Cardiac septum (tissue), 1 donor: ENCODE results near the gene OR2W3. TPM values are rescaled to one million over a fixed set of nuclear protein-coding genes. Genes with fewer than 3 reads are reported as not detected.

Experiments used
- DNase-seq: peaks from one replicate; pipeline ENCODE4 v3.0.0-alpha.2; 2020; ENCODE audit warnings: low spot score
- intact Hi-C: fragments of 100-400 bp; cut with DNase I; formaldehyde crosslinking; loops from one replicate; pipeline ENCODE4 v1.14.0; 2022
- long read RNA-seq: library from polyadenylated mRNA; unstranded; transcript quantifications from one replicate; pipeline ENCODE4 v2.0.0, GENCODE V29; 2021
- total RNA-seq: library from RNA; stranded (reverse); fragmentation: NEBNext Ultra II Directional; extraction: Animal tissue kit (Norgen Biotek cat#: 25700); gene quantifications from one replicate; pipeline ENCODE4 v1.2.1, GENCODE V29; 2021
- donor health status: DM: no; HTN: no; CAD: no.

OR2W3 gene
- not detected for total RNA-seq
- long read RNA-seq, result 0 reads

- no peak for DNase-seq
- intact Hi-C loops, result no loop called here
Measured at GRCh38 chr1:247895163-247895637, at the start of gene OR2W3. Gene OR2W3 (plus strand): TSS chr1:247895587. CDS start chr1:247895587, 0 bp downstream.

DNA sequence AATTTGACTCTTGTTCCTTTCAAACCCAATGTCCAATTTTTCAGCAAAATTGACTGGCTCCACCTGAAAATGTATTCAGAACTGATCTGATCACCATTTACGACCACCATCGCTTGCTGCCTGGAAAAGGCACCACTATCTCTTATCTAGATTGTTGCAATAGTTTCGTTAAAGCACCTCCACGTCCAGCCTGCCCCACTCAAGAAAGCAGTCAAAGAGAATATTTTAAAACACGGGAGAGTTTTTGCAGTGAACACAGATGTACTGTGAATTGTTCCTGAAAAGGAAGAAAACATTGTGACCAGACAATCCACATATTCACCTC is 49.7 kb upstream of the OR2W3 start:
- intact Hi-C loops, result no loop called here
- no peak for DNase-seq

DNA sequence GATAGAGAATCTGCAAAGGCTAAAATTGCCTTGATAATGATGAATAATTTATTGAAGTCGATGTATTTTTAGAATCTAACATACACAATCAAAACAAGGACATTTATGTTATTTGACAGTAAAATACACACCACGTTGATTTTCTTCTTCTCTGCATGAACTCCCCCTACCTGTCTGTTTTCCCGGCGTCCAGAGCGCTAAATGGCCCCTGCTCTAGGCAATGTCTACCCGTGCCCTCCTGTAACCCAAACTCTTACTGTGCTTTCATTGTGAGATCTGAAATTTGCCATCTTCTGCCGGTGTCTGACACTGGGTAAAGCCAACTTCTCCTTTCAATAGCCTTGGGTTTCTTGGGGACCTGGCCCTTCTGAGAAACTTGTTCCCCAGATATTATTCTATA is 47.0 kb upstream of the OR2W3 start:
- no peak for DNase-seq
- intact Hi-C loops, result no loop called here

DNA sequence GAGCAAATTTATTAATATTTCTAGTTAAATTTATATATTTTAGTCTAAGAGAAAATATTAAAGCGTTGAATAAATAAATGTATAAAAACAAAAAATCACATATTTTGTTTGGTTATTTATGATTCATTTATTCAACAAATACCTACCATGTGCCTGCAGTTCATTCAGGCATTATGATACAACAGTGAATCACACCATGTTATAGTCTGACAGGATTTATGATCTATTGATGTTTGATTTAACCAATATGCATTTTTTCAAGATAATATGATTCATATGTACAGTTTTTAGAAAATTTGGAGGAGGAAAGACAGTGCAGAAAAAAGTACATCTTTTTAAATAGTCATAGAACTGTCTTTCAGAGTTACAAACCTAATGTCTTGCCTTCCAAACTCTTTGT is 45.8 kb upstream of the OR2W3 start:
- intact Hi-C loops, result no loop called here
- DNase-seq, result no peak

DNA sequence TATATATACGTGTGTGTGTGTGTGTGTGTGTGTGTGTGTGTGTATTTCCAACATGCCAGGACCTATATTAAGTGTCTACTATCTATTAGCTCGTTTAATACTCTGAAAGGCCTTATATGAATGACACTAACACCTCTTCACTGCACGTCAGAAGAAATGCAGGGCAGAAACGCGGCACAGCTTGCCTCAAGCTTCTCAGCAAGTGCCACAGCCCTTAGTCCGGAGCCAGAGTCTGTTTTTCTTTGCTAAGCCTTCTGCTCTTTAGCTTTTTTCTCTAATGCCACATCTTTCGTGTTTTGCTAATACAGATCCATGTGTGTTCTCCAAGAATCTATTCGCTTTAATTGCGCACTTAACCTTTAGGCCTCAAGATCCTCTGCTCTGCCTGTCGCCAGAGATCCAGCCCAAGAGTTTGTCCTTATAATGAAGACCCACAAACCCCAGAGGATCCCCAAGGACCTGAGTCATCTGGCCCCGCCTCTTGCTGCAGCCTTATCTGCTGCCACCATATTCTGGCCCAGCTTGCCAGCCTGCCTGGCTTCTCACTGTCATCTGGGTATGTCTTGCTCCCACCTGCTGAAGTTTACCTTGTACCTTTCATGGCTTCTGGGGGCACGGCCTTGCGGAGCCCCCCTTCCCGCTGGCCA is 40.4 kb upstream of the OR2W3 start:
- DNase-seq, result no peak
- intact Hi-C loops, result no loop called here

- intact Hi-C loops, result no loop called here
- DNase-seq, result no peak
Measured at GRCh38 chr1:247855911-247856310, 39.5 kb upstream of the OR2W3 start.

DNA sequence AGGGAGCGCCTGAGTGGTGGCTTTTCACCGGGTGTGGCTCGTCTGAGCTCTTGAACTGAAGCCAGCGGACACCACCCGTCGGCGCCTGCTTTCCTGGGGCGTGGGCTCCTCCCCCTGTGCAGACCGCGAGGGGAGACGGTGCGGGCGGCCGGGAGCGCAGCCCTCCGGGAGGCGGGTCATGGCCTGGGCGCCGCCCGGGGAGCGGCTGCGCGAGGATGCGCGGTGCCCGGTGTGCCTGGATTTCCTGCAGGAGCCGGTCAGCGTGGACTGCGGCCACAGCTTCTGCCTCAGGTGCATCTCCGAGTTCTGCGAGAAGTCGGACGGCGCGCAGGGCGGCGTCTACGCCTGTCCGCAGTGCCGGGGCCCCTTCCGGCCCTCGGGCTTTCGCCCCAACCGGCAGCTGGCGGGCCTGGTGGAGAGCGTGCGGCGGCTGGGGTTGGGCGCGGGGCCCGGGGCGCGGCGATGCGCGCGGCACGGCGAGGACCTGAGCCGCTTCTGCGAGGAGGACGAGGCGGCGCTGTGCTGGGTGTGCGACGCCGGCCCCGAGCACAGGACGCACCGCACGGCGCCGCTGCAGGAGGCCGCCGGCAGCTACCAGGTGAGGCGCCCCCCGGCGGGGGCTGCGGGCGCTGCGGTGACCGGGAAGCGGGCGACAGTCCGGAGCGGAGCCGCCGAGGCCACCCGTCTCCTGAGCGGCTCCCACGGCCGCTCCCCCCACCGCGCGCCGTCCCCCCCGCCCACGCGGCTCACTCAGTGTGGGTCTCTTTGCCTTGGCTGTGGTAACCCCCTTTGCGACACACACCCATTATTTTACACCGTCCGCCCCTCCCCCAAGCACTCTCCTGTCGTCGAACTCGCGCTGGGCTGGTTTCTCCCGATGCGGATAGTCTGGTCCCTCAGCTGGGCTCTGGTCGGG is 38.1 kb upstream of the OR2W3 start, which contains the start of gene TRIM58:
TRIM58 (plus strand) TSS at position 119 of the 916 bp plus-strand sequence; CDS start at position 179, 60 bp downstream.
- intact Hi-C loops, result no loop called here
- no peak for DNase-seq

- no peak for DNase-seq
- intact Hi-C loops, result no loop called here
Measured at GRCh38 chr1:247857985-247858619, 37.3 kb upstream of the OR2W3 start.

- intact Hi-C loops, result no loop called here
- DNase-seq, result no peak
Measured at GRCh38 chr1:247862756-247863155, 32.6 kb upstream of the OR2W3 start.

DNA sequence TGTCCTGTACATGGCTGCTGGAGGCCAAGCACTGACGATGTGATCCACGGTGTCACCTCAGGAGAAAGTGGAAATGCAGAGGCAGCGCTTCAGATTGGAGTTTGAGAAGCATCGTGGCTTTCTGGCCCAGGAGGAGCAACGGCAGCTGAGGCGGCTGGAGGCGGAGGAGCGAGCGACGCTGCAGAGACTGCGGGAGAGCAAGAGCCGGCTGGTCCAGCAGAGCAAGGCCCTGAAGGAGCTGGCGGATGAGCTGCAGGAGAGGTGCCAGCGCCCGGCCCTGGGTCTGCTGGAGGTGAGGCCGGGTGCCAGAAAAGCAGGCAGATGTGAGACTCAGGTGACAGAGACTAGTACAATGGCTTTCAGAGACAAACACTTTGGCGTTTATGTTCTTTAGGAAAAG is 30.7 kb upstream of the OR2W3 start:
- DNase-seq, result no peak
- intact Hi-C loops, result no loop called here

- DNase-seq, result no peak
- intact Hi-C loops, result no loop called here
Measured at GRCh38 chr1:247865416-247865815, 30.0 kb upstream of the OR2W3 start.

DNA sequence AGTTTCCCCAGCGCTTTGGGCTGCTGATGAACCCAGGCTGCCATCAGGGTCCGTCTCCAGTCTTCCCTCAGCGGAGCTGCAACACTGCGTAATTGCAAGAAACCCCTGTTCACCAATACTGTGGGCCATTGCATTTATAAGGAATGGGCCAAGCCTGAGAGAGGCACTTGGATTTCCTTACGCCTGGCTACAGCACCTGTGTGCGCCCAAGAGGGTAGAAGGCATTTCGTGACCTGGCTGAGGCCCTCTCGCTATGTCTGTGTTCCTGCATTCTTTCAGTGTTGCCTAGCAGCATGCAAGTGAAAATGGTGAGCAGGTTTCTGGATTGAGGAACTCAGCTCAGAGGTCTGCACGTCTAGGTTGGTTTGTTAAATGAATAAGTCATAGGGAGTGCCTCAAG is 12.0 kb upstream of the OR2W3 start:
- intact Hi-C loops, result no loop called here
- DNase-seq, result no peak

- intact Hi-C loops, result no loop called here
- no peak for DNase-seq
Measured at GRCh38 chr1:247884797-247885413, 10.5 kb upstream of the OR2W3 start.

- no peak for DNase-seq
- intact Hi-C loops, result no loop called here
Measured at GRCh38 chr1:247895976-247896375, 589 bp downstream of the OR2W3 start.

- no peak for DNase-seq
- intact Hi-C loops, result no loop called here
Measured at GRCh38 chr1:247904122-247904521, 8.7 kb downstream of the OR2W3 start.

DNA sequence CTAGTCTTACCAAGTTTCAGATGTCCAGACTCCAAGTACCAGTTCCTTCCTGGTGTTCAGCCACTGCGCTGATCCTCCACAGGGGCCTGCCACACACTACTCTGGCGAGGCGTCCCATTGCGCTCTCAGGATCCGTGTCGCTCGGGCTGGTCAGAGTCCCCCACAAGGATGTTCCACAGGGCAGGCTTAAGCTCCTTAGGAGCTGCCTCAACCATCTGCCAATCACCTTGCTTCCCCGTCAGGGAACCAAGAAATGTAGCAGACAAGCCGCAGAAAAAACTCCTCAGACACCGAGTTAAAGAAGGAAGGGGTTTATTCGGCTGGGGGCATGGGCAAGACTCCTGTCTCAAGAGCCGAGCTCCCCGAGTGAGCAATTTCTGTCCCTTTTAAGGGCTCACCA is 9.8 kb downstream of the OR2W3 start:
- no peak for DNase-seq
- intact Hi-C loops, result no loop called here

DNA sequence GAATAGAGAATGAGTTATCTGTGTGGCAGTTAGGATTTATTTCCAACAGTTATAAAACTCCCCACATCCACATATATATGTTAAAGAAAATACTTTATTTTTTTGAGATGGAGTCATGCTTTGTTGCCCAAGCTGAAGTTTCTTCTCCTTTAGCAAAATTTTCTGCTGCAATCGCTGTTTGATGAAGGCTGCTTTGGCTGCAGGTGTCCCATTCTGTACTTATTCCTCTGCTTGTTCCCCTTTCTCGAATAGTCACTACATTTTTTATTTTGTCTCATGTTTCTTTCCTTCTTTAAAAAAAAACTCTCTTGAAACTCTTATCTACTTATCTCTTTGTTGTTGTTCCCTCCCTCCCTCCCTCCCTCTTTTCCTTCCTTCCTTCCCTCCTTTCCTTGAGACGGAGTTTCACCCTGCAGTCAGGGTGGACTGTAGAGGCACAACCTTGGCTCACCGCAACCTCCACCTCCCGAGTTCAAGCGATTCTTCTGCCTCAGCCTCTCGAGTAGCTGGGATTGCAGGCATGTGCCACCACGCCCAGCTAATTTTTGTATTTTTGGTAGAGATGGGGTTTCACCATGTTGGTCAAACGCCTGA is 10.6 kb downstream of the OR2W3 start:
- DNase-seq, result no peak
- intact Hi-C loops, result no loop called here

DNA sequence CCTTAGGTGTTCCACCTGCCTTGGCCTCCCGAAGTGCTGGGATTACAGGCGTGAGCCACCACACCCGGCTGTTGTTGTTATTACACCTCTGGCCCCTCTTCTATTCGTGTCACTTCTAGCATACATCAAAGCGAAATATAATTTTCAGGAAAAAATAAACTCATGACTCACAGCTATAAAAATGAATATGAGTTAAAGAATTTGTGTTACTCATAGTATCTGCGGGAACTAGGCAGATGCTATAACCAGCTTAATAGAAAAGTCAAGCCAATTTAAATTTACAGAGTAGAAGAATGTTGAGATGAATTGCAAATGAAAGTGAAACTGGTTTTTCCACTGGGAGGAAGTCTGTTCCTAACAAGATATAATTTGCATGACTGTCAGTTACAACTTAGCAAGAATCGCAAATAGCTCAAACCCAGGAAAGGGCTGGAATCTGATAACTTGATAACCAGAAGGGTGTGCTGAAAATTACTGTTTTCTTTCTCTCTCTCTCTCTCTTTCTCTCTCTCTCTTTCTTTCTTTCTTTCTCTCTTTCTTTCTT is 11.2 kb downstream of the OR2W3 start:
- intact Hi-C loops, result no loop called here

DNA sequence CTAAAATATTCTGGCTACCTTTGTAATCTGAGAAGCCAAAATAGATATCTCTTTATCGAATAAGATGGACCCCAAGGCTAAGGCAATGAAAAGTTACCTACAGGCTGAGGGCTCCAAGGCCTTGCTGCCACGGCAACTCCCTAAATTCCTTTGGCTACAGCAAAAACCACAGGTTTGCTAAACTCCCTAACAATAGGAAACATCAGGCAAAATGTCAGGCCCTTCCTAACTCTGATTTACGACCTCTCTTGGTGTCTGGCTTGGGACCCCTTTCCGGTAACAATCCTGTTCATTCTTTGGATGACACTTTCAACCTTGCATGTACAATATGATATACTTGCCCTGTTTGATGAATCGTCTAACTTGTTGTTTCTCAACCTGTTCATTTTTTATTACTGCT is 13.4 kb downstream of the OR2W3 start:
- intact Hi-C loops, result no loop called here
- DNase-seq, result no peak

More for the DNA sequence above, 11.2 kb downstream of the OR2W3 start:
- DNase-seq, result no peak
